SHP77 (cell line): ENCODE results near the gene APOBEC3A.

Source experiments
- DNase-seq, 2 experiments: peaks; one replicate each; lab custom pipeline; 2025; lab: John Stamatoyannopoulos, UW

APOBEC3A gene

DNA sequence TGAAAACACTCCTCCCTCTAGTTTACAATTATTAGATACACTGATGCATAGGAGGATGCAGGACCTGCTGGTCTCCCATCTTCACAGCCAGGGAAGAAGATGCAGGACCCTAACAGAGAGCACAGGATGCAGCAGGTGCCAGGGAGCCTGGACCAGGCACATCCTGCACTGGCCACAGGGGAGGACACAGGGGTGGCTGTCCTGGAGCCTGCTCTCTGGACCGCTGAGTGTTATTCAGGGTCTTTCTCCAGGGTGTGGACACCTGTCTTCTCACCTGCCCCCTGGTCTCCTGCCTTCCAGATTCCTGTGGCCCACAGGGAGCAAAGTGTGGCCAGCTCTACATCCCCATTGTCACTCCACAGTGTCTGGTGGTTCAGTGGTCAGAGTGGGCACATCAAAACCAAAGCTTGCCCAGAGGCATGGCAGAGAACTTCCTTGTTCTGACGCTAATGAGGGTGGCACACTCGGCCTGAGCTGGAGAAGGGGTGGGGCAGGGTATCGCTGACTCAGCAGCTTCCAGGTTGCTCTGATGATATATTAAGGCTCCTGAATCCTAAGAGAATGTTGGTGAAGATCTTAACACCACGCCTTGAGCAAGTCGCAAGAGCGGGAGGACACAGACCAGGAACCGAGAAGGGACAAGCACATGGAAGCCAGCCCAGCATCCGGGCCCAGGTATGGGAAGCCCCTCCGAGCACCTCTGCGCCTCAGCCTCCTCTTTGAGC, at the start of gene APOBEC3A:
Gene APOBEC3A, plus strand, starts transcription at position 564 of the 725 bp plus-strand sequence. Its CDS starts 83 bp downstream, at position 647.
- no peak for DNase-seq

DNA sequence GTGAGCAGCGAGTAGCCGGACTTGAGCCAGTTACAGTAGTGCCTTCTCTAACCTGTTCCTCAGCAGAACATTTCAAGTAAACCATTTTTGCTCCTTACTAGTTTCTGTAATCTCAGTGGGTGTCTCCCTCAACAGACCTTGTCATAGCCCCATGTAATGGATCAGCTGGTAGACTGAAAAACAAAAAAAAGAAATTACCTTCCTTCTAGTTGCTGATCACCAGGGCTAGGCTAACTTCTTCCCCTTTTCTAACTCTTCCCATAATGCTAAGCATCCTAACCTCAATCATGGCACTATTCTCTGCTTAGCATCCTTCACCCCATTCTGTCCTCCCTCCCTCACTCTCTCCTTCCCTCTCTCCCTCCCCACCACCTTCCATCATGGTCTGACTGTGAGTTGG, 49.6 kb upstream of the APOBEC3A start:
- DNase-seq = no peak

DNA sequence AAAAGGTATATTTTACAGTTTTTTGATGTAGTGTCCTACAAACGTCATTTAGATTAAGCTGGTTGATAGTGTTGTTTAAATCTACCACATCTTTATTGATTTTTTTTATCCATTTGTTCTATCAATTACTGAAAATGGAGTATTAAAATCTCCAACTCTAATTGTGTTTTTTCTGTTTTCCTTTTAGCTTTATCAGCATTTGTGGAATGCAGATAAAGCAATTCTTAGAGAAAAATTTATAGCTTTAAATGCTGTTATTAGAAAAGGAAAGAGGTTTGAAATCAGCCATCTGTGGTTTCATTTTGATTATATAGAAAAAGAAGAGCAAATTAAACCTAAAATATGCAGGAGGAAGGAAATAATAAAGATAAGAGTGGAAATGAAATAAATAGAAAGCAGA, 46.0 kb upstream of the APOBEC3A start:
- no peak for DNase-seq

DNA sequence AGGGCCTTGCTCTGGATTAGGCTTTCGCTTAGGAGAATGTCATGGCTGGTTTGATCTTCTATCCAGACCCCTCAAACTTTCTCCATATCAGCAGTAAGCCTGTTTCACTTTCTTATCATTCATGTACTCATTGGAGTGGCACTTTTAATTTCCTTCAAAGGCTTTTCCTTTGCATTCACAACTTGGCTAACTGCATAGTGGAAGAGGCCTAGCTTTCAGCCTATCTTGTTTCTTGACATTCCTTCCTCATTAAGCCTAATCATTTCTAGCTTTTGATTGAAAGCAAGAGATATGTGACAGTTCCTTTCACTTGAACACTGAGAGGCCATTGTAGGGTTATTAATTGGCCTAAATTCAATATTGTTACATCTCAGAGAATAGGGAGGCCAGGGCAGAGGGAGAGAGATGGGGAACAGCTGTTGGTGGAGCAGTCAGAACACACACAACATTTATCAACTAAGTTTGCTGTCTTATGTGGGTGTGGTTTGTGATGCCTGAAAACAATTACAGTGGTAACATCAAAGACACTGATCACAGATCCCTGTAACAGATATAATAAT, 37.7 kb upstream of the APOBEC3A start:
- DNase-seq = no peak

DNA sequence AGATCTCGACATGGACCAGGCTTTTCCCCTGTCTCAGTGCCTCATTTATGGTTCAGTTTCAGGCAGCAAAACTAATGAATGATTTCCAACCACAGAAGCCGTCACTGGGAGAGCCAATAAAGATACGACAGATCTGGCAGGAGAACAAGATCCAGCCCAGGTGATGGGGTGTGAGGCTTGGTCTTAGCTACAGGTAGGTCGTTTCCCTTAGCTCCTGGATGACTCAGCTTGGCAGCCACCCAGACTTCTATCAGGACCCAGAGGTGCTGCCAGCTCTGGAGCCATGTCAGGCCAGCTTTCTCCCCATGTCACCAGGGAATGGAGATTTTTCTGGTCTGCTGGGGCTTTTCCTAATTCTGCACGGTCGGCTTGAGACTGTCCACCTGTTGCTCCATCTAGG, 36.3 kb upstream of the APOBEC3A start:
- DNase-seq = peak in 1 of 2 experiments; percentile 33

DNA sequence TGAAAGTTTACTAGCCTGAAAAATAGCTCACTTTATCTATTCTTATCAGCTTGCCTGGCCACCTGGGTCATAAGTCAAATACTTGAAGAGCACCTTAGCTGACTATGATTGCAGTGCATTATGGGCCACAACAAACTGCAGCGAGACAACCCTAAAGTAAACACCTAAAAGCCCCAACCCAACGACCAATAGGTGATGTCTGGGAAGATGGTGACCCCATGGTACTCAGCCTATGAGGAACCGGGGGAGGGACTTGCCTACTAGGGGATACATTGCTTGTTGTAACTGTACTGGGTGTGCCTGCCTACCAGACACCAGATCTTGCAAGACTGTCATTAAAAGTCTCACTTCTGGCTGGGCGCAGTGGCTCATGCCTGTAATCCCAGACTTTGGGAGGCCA, 35.6 kb upstream of the APOBEC3A start:
- DNase-seq = no peak

DNA sequence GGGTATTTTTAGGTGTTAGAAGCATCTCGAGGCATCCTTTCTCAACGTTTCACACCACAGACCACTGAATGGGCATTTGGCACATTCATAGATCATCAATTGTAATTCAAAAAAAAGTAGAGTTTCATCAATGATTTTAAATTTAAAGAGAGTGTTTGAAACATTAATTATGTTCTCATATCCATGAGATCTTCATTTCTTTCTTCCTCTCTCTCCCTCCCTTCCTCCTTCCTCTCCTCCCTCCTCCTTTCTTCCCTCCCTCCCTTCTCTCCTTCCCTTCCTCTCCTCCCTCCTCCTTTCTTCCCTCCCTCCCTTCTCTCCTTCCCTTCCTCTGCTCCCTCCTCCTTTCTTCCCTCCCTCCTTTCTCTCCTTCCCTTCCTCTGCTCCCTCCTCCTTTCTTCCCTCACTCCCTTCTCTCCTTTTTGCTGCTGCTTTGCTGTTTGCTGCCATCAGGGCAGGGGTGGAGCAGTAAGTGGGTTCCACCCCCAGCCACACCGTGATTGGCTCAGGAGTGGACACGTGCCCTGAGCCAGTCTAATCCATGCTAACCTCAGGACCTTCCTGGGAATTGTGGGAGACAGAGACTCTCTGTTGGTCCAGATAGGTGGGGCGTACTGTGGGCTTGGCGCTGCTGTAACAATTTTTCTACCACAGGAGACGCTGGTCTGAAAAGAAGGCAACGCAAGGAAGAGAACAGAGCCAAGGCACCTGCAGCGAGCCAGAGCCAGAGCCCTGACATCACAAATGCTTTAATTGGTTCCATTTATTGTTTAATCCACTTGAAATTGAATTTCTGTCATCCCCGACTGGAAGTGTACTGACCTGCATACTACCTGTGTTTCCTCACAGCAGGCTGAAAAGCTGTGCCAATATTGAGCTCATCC, 33.7 kb upstream of the APOBEC3A start:
- DNase-seq = peak; percentile 87 to 92

DNA sequence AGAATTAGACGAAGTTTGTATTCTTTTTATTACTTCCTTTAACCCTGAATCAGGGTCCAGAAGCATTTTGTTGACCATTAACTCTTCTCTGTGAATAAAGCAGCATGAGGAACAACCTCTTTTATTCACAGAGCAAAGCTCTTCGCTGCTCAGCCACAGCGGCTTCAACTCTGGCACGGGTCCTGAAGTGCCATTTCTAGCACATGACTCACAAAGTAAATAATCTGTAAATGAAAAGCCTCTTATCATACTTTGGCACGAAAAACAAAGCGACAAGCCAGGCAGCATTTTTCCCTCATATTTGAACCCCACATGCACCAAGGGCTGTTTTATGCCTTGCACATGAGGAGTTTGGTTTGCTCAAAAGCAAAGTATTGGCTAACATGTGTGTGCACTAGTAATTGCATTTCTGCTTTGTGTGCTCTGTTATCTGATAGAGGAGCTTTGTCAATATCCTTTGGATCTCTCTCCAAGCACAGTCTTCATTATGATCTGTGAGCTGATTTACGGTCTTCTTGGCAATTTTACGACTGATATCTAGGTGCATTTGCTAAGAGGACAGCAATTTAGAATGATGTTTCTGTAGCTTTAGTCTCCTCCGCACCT, 33.0 kb upstream of the APOBEC3A start:
- peak; percentile 93 to 96 for DNase-seq

DNA sequence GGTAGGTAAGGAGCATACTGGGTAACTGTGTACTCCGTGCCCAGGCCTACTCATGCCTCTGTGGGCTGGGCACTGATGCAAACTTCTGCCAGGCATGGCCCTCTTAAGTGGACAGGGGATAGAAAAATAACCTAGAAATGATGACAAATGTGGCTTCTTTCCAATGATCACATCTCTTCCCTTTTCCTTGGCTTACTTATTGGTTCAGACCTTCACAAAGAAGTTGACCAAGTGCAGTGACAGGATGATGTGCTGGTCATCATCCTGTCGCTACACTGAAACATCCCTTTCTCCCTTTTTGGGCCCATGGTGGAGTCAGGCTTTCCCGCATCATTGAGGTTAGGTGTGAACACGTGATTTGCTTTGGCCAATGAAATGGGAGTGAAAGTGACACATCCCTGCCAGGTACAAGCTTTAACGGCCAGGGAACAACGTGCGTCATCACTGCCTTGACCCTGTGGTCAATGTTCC, 31.8 kb upstream of the APOBEC3A start:
- DNase-seq = no peak

DNA sequence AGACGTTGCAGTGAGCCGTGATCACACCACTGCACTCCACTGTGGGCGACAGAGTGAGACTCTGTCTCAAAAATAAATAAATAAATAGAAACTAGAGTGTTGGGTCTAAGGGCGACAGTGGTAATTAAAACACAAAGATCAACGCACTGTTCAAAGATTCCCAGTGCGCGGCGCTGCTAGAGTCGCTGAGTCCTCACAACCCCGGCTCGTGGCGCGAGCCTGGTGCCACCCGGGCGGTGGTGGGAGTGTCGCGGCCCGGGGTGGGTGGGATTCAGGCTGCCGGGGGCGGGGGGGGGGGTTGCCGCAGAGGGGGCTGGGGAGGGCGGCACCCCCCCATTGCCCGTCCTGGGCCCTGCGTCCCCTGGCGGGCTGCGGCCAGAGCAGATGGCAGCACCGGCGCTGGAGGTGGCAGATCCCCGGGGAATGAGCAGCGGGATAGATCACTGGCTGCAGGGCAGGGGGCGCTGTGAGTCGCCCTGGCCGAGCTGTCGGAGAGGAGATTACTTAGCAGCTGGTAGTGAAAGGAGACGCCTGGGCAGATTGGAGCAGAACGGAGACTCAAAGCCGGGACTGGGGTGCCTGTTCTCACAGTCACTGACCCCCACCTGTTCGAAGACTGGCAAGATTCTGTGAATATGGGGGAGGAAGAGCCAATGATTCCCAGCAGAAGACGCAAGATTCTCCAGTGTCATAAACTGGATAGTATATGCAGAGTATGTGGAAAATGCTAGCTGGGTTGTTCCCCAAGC, 30.2 kb upstream of the APOBEC3A start:
- DNase-seq = peak; percentile 24 to 30

DNA sequence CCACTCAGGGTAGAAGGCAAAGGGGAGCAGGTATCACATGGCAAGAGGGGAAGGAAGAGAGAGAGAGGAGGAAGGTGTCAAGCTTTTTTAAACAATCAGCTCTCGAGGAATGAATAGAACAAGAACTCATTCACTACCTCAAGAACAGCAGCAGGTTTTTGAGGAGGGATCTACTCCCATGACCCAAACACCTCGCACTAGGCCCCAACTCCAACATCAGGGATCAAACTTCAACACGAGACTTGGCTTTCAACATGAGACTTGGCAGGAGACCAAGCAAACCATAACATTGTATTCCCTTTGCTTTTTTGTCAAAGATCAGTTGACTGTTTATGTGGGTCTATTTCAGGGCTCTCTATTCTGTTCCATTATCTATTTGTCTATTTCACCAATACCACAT, 26.9 kb upstream of the APOBEC3A start:
- no peak for DNase-seq

DNA sequence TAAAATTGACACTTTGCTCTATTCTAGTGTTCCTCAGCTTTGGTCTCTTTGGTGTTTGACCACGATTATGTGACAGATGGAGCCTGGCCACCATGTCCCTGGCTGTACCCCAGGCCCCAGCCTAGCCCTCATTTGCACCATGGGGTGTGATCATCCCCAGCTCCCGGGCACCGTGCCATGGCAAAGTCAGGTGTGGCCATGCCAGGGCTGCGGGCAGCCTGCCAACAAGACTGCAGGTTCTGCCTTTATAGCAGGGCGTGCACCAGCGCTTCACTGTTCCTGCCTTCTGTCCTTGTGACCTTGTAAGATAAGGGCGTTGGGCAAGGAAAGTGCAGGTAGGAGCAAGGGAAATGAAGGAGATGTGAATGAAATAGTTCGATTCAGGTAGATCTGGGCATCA, 22.4 kb upstream of the APOBEC3A start:
- DNase-seq = peak; percentile 66 to 94

DNA sequence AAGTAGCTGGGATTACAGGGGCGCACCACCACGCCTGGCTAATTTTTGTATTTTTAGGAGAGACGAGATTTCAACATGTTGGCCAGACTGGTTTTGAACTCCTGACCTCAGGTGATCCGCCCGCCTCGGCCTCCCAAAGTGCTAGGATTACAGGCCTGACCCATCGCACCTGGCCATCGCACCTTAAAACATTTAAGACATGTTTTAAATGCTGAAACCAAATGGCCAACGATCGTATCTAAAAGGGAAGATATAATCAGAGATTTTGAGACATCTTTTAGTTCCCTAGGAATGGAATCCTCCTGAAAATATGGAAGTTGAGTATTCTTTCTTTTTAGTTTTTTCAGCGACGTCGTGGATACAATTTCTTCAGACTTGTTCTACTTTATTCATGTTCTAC, 21.8 kb upstream of the APOBEC3A start:
- DNase-seq = no peak

DNA sequence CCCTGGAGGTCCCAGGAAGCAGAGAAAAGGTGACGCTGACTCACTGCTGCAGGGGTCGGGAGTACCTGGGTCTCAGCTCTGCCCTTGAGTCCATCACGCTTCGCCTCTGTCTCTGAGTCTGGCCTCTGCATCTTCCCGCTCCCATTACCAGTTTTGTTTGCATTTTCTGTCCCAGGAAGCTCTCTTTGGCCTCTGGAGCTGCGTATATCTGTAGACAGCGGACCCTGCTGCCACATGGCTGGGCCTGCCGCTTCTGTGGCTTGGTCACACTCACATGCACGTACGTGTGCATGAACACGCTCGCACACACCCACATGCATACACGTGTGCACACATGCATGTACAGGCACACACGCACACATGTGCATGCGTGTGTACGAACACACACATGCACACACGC, 20.8 kb upstream of the APOBEC3A start:
- no peak for DNase-seq

DNA sequence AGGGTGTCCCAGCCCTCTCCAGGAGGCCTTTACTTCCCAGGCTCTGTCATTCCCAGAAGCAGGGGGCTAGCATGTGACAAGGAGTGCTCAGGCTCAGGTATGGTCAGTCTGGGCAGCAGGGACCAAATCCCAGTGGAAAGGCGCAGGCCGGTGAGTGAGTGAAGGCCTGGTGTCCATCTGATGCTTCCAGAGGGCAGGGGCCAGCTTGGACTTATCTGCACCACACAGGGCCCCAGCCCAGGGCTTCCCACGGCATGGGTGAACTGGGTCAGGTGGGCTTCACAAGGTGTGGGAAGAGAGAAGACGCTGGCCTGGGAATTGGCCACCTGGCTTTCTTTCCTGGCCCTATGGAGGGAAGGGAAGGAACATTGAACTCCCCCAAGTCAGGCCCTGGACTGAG, 20.4 kb upstream of the APOBEC3A start:
- no peak for DNase-seq

DNA sequence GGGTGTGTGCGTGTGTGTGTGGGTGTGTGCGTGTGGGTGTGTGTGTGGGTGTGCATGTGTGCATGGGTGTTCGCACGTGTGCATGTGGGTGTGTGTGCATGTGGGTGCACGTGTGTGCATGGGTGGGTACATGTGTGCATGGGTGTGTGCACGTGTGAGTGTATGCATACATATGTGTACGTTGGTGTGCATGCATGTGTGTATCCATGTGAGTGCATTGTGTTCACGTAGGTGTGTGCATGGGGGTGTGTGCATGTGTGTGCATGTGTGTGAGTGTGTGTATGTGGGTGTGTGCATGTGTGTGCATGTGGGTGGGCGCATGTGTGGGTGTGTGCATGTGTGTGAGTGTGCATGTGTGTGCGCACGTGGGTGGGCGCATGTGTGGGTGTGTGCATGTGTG, 19.9 kb upstream of the APOBEC3A start:
- no peak for DNase-seq

DNA sequence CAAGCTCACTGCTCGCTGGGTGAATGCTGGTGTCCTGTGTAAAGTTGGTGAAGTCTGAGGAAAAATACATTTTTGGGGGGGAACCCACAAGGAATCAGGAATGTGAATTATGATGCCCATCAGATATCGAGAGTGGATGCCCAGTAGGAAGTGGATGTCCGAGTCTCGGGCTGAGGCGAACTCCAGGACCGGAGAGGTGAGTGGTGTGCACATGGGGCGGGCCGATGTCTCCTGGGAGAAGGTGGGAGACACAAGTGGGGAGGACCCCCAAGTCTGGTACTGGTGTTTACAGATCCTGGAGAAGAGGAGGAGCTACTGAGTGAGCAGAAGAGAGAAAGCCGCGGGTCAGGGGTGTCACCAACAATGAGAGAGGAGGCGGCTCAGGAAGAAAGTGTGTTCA, 19.2 kb upstream of the APOBEC3A start:
- no peak for DNase-seq

DNA sequence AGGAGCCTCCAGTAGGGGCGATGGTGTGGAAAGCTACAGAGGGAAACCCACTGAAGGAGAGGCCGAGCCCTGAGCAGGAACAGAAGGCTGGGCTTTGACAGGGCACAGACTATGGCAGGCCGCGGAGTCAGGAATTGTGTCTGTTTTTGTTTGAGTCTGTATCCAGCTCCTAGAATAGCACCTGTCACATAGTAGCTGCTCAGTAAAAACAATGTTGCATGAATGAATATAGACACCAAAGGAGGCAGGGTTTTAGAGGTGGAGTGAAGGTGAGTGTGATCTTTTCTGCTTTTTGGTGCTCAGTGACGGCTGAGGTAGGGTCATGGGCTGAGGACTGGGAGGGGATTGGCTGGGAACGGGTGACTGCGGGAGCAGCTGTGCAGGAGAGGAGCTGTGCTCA, 18.5 kb upstream of the APOBEC3A start:
- no peak for DNase-seq

DNA sequence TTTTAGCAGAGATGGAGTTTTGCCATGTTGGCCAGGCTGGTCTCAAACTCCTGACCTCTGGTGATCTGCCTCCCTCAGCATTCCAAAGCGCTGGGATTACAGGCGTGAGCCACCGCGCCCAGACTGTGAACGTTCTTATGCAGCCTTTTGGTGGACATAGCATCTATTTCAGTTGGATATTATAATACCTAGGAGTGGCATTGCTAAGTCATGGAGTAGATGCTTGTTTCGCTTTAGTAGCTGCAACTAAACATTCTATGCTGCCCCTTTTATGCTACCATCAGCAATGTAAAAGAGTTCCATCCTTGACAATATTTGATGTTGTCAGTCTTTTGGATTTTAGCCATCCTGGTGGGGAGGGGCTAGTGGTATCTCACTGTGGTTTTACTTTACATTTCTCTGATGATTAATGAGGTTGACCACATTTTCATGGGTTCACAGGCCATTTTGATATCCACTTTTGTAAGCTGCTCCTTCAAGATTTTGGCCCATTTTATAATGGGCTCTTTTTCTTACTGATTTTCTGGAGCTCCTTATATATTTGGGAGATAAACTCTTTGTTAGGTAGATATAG, 16.5 kb upstream of the APOBEC3A start:
- DNase-seq = no peak

DNA sequence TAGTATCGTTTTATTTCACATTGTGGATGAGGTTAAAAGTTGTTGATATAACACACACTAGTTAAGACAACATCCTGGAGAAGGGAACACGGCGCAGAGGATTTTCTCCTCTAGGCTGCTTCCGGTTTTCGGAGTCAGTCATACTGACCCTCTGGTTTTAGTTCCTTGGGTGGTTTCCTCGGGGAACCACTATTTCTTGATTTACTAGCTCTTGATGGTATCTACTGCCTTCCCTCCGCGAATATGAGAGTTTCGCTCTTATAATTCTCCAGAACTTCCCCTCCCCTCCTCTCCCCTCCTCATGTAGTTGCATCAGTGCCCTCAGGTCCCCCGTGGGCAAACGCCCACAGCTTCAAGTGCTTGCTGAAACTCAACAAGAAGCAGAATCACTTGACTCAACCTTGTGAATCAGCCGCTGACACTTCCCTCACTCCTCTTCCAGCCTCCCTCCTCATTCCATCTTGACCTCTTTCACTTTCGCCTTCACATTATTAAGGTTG, 15.9 kb upstream of the APOBEC3A start:
- DNase-seq = no peak

DNA sequence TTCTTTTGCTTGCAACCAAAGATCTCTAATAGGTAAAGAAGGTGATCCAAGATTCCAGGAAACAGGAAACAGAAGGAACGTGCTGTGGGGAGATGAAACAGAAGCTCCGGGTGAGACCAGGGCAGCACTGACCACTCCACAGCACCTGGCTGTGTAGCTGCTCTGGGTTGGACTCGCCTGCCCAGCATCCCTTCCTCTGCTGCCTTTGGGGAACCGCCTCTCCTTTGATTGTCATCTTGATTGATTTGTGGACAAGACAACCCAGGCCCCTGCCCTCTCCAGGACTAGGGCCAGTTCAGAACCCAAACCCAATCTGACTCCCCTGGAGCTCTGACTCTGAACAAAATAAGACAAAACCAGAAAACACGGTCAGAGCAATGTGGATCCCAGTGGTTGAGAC, 14.7 kb upstream of the APOBEC3A start:
- DNase-seq = no peak
